Fibroblast of villous mesenchyme (primary cell): Measurements from ENCODE around the gene FBXO47. TPM values are rescaled to one million over a fixed set of nuclear protein-coding genes. Genes with fewer than 3 reads are reported as not detected.

ENCODE experiments used
- DNase-seq: peaks from one replicate; pipeline ENCODE4 v3.0.0-alpha.2; 2010; ENCODE audit warnings: low read depth
- H3K4me3 ChIP-seq: 2 replicates; pipeline ENCODE4 v1.5.1; 2011; ENCODE audit warnings: low read depth, mild to moderate bottlenecking, low read length
- small RNA-seq: library from RNA; depleted of rRNA; stranded (forward); fragments of <200 nt; gene quantifications from one replicate; pipeline ENCODE3, GENCODE V24; 2012
- total RNA-seq: library from RNA; depleted of rRNA; stranded (reverse); fragments of >200 nt; gene quantifications from 2 replicates; pipeline ENCODE4 v1.2.3, GENCODE V29; 2012
- TF ChIP-seq, protein P1 (sequence below): IDR thresholded peaks from 2 replicates; pipeline ENCODE4 v1.5.1; 2012; ENCODE audit warnings: low read depth, mild to moderate bottlenecking, low read length; ENCODE audit not compliant: insufficient read depth

FBXO47 gene
- total RNA-seq, 1 donor: not detected

GRCh38 chr17:38889745-38890409 is 77.3 kb downstream of the FBXO47 start:
- H3K4me3 ChIP-seq: no peak overlapping the region
- DNase-seq: no peak
- TF ChIP-seq, protein P1, sequence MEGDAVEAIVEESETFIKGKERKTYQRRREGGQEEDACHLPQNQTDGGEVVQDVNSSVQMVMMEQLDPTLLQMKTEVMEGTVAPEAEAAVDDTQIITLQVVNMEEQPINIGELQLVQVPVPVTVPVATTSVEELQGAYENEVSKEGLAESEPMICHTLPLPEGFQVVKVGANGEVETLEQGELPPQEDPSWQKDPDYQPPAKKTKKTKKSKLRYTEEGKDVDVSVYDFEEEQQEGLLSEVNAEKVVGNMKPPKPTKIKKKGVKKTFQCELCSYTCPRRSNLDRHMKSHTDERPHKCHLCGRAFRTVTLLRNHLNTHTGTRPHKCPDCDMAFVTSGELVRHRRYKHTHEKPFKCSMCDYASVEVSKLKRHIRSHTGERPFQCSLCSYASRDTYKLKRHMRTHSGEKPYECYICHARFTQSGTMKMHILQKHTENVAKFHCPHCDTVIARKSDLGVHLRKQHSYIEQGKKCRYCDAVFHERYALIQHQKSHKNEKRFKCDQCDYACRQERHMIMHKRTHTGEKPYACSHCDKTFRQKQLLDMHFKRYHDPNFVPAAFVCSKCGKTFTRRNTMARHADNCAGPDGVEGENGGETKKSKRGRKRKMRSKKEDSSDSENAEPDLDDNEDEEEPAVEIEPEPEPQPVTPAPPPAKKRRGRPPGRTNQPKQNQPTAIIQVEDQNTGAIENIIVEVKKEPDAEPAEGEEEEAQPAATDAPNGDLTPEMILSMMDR: no peak

GRCh38 chr17:38888842-38889241 is 78.4 kb downstream of the FBXO47 start:
- no peak for DNase-seq
- H3K4me3 ChIP-seq: no peak overlapping the region
- TF ChIP-seq, protein P1: no peak

- TF ChIP-seq, protein P1: no peak
- no peak overlapping the region for H3K4me3 ChIP-seq
- DNase-seq: no peak
Measured at GRCh38 chr17:38886643-38887010, 80.6 kb downstream of the FBXO47 start.

Small RNAs within 50 kb of the gene (small RNA-seq; reads per million reads assigned to genes)
- gene MIR6779: not detected

Other genes starting within 250 kb of the FBXO47 start
- gene CISD3, start 237.1 kb downstream of the FBXO47 start, total RNA-seq: 2.6 and 3.9 TPM in 2 replicates
- 4.2 and 7.8 TPM in 2 replicates for gene PCGF2, start 219.1 kb downstream of the FBXO47 start, total RNA-seq
- gene PSMB3, start 214.7 kb downstream of the FBXO47 start, total RNA-seq: 328 and 392 TPM in 2 replicates
- 45.7 and 68.7 TPM in 2 replicates for gene PIP4K2B, start 167.8 kb downstream of the FBXO47 start, total RNA-seq
- 9.0 and 9.9 TPM in 2 replicates for gene CWC25, start 142.1 kb downstream of the FBXO47 start, total RNA-seq
- gene RPL23, start 113.7 kb downstream of the FBXO47 start, total RNA-seq: 1,013 and 1,112 TPM in 2 replicates
- 355 and 475 TPM in 2 replicates for gene LASP1, start 97.3 kb downstream of the FBXO47 start, total RNA-seq
- gene PLXDC1, start 184.2 kb upstream of the FBXO47 start, total RNA-seq: 0.43 and 0.64 TPM in 2 replicates
- gene ARL5C, start 198.8 kb upstream of the FBXO47 start, total RNA-seq: not detected in 2 replicates
- gene CACNB1, start 230.3 kb upstream of the FBXO47 start, total RNA-seq: 7.7 and 7.8 TPM in 2 replicates
- 1,210 and 1,346 TPM in 2 replicates for gene RPL19, start 232.9 kb upstream of the FBXO47 start, total RNA-seq